WTC11 (cell line): ENCODE data around the gene PRR19.

Source experiments
- ATF1 ChIP-seq: sonication (generic); formaldehyde crosslinking; IDR thresholded peaks from 2 replicates; pipeline ENCODE4 v1.8.1; 2023; ENCODE audit warnings: mild to moderate bottlenecking, moderate library complexity, missing genetic modification reagents
- FOXJ3 ChIP-seq: sonication (generic); formaldehyde crosslinking; IDR thresholded peaks from 2 replicates; pipeline ENCODE4 v1.9.0; 2021; ENCODE audit warnings: missing genetic modification reagents, mild to moderate bottlenecking, borderline replicate concordance
- FOXK1 ChIP-seq: sonication (generic); formaldehyde crosslinking; IDR thresholded peaks from 2 replicates; pipeline ENCODE4 v1.8.0; 2022; ENCODE audit warnings: mild to moderate bottlenecking, moderate library complexity, missing genetic modification reagents
- MYBL2 ChIP-seq: sonication (generic); formaldehyde crosslinking; IDR thresholded peaks from 2 replicates; pipeline ENCODE4 v1.8.1; 2023; ENCODE audit warnings: mild to moderate bottlenecking, moderate library complexity, missing genetic modification reagents
- SP1 ChIP-seq: sonication (generic); formaldehyde crosslinking; conservative IDR thresholded peaks from 2 replicates; pipeline ENCODE4 v1.8.1; 2022; ENCODE audit warnings: missing genetic modification reagents
- TEAD4 ChIP-seq: sonication (generic); formaldehyde crosslinking; IDR thresholded peaks from 2 replicates; pipeline ENCODE4 v1.8.0; 2022; ENCODE audit warnings: mild to moderate bottlenecking, missing genetic modification reagents
- TF ChIP-seq, protein P1 (sequence below): sonication (generic); formaldehyde crosslinking; IDR thresholded peaks from 2 replicates; pipeline ENCODE4 v1.8.0; 2022; ENCODE audit warnings: mild to moderate bottlenecking, missing genetic modification reagents
- TF ChIP-seq, protein P2 (sequence below): fragments of 200-600 bp; IDR thresholded peaks from 2 replicates; pipeline ENCODE4 v1.8.0; 2022; ENCODE audit warnings: antibody characterized with exemption
- TF ChIP-seq, protein P3 (sequence below): sonication (generic); formaldehyde crosslinking; IDR thresholded peaks from 2 replicates; pipeline ENCODE4 v1.8.0; 2022; ENCODE audit warnings: mild to moderate bottlenecking, missing genetic modification reagents
- TF ChIP-seq, protein P4 (sequence below): sonication (generic); formaldehyde crosslinking; conservative IDR thresholded peaks from 2 replicates; pipeline ENCODE4 v1.8.1; 2022; ENCODE audit warnings: mild to moderate bottlenecking, missing genetic modification reagents
- TF ChIP-seq, protein P5 (sequence below): sonication (generic); formaldehyde crosslinking; IDR thresholded peaks from 2 replicates; pipeline ENCODE4 v1.8.1; 2023; ENCODE audit warnings: mild to moderate bottlenecking, missing genetic modification reagents, moderate library complexity

DNA sequence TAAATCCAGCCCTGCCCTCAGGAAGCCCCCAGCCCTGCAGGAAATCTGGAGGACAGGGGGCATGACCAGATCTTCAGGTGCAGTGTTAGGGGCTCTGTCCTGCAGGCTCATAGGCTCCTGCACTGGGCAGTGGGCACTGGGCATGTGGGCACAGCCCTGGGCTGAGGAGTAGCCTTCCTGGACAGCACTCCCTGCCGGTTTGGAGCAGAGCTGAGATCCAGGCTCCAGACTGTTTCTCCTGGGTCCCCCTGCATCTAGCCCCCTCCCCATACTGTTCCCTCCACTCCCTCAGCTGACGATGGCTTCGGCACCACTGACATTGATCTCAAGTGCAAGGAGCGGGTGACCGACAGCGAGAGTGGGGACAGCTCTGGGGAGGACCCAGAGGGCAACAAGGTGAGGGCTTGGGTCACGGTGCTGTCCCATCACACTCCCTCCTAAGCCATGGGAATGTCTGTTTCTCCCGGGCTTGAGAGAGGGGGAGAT, 12.3 kb upstream of the PRR19 start:
- TF ChIP-seq, protein P1, sequence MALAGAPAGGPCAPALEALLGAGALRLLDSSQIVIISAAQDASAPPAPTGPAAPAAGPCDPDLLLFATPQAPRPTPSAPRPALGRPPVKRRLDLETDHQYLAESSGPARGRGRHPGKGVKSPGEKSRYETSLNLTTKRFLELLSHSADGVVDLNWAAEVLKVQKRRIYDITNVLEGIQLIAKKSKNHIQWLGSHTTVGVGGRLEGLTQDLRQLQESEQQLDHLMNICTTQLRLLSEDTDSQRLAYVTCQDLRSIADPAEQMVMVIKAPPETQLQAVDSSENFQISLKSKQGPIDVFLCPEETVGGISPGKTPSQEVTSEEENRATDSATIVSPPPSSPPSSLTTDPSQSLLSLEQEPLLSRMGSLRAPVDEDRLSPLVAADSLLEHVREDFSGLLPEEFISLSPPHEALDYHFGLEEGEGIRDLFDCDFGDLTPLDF: no peak
- TF ChIP-seq, protein P2, sequence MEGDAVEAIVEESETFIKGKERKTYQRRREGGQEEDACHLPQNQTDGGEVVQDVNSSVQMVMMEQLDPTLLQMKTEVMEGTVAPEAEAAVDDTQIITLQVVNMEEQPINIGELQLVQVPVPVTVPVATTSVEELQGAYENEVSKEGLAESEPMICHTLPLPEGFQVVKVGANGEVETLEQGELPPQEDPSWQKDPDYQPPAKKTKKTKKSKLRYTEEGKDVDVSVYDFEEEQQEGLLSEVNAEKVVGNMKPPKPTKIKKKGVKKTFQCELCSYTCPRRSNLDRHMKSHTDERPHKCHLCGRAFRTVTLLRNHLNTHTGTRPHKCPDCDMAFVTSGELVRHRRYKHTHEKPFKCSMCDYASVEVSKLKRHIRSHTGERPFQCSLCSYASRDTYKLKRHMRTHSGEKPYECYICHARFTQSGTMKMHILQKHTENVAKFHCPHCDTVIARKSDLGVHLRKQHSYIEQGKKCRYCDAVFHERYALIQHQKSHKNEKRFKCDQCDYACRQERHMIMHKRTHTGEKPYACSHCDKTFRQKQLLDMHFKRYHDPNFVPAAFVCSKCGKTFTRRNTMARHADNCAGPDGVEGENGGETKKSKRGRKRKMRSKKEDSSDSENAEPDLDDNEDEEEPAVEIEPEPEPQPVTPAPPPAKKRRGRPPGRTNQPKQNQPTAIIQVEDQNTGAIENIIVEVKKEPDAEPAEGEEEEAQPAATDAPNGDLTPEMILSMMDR: no peak
- TF ChIP-seq ATF1 (CRISPR knock-in tag): no peak
- TF ChIP-seq FOXK1: no peak
- no peak for TF ChIP-seq FOXJ3 (CRISPR knock-in tag)
- TF ChIP-seq, protein P3, sequence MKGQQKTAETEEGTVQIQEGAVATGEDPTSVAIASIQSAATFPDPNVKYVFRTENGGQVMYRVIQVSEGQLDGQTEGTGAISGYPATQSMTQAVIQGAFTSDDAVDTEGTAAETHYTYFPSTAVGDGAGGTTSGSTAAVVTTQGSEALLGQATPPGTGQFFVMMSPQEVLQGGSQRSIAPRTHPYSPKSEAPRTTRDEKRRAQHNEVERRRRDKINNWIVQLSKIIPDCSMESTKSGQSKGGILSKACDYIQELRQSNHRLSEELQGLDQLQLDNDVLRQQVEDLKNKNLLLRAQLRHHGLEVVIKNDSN (CRISPR knock-in tag): no peak
- TF ChIP-seq SP1 (CRISPR knock-in tag): no peak
- no peak for TF ChIP-seq TEAD4 (CRISPR knock-in tag)
- TF ChIP-seq, protein P4, sequence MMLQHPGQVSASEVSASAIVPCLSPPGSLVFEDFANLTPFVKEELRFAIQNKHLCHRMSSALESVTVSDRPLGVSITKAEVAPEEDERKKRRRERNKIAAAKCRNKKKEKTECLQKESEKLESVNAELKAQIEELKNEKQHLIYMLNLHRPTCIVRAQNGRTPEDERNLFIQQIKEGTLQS (CRISPR knock-in tag): no peak
- TF ChIP-seq, protein P5, sequence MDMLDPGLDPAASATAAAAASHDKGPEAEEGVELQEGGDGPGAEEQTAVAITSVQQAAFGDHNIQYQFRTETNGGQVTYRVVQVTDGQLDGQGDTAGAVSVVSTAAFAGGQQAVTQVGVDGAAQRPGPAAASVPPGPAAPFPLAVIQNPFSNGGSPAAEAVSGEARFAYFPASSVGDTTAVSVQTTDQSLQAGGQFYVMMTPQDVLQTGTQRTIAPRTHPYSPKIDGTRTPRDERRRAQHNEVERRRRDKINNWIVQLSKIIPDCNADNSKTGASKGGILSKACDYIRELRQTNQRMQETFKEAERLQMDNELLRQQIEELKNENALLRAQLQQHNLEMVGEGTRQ: no peak
- no peak for TF ChIP-seq MYBL2 (CRISPR knock-in tag)
